Transverse colon (tissue), 3 donors: Measurements from ENCODE around the gene KIAA0232.

Experiments
- EP300 ChIP-seq: sonication (generic); formaldehyde crosslinking; IDR thresholded peaks from one replicate; pipeline ENCODE4 v1.6.1; 2017; ENCODE audit warnings: antibody characterized with exemption, low read depth
- POLR2A ChIP-seq: fragments of 450-650 bp; IDR thresholded peaks from one replicate; pipeline ENCODE4 v1.6.1; 2016; ENCODE audit warnings: antibody characterized with exemption, mild to moderate bottlenecking, moderate library complexity
- TF ChIP-seq, protein P1 (sequence below), 5 experiments: fragments of 200-600 bp in 3 of 5; fragments of 450-650 bp in 2 of 5; sonication (generic) in 3 of 5; IDR thresholded peaks; 1 replicate in 2 of 5; 2 replicates in 3 of 5; pipeline ENCODE4 v1.5.1; 2016 to 2017; ENCODE audit warnings: antibody characterized with exemption in 5 of 5, inconsistent platforms in 3 of 5, mild to moderate bottlenecking in 2 of 5, moderate library complexity in 1 of 5

DNA sequence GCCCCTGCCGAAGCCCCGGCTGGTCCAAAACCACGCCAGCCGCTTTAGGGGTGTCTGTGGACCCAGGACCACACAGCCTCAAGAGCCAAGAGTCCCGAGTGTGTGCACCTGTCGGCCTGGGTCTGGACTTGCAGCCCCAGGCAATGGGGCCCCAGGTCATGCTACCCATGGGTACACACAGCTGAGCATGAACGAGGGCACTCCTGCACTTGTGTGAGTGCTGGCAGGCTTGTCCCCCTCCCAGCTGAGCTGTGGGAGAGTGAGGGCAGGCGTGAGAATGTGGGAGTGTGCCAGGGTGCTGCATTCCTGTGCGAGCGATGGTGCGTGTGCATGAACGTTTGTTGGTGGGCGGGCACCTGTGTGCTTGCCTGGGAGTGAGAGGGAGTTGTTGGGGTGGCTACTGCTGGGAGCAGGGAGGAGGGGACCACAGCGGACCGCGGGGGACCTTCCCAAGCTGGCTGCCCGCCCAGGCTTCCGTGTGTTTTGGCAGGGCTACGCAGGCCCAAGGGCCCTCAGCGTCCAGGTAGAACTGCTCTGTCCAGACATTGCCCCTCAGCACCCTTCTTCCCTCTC lies 35.7 kb upstream of the KIAA0232 start:
- TF ChIP-seq, protein P1, sequence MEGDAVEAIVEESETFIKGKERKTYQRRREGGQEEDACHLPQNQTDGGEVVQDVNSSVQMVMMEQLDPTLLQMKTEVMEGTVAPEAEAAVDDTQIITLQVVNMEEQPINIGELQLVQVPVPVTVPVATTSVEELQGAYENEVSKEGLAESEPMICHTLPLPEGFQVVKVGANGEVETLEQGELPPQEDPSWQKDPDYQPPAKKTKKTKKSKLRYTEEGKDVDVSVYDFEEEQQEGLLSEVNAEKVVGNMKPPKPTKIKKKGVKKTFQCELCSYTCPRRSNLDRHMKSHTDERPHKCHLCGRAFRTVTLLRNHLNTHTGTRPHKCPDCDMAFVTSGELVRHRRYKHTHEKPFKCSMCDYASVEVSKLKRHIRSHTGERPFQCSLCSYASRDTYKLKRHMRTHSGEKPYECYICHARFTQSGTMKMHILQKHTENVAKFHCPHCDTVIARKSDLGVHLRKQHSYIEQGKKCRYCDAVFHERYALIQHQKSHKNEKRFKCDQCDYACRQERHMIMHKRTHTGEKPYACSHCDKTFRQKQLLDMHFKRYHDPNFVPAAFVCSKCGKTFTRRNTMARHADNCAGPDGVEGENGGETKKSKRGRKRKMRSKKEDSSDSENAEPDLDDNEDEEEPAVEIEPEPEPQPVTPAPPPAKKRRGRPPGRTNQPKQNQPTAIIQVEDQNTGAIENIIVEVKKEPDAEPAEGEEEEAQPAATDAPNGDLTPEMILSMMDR (IDR thresholded peaks at IDR 0.05): no peak
- TF ChIP-seq EP300 (no peak), POLR2A (no peak)
